GM19240 (cell line): ENCODE data around the gene CLRN2.
"Not testable (repeated sequence)": the region's sequence is repeated elsewhere in the genome, so short reads cannot be mapped to it uniquely, and the experiment has no call there.

Experiments
- DNase-seq: peaks from one replicate; pipeline ENCODE4 v3.0.0; 2011; ENCODE audit warnings: low spot score; ENCODE audit not compliant: insufficient read length

CLRN2 gene

DNA sequence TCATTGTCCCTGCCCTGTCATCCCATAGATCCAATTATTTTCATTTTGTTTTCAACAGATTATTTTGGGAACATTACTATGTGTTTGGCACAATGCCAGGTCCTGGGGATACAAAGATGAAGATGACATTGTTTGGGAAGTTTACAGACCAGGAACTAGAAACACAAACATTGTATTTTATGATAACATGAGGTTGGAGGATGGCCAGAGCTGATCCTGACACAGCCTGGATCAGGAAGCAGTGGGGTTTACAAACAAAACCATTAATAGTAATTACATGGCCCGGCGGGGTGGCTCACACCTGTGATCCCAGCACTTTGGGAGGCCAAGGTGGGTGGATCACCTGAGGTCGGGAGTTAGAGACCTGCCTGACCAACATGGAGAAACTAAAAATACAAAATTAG lies 29.9 kb downstream of the CLRN2 start:
- DNase-seq, result no peak

DNA sequence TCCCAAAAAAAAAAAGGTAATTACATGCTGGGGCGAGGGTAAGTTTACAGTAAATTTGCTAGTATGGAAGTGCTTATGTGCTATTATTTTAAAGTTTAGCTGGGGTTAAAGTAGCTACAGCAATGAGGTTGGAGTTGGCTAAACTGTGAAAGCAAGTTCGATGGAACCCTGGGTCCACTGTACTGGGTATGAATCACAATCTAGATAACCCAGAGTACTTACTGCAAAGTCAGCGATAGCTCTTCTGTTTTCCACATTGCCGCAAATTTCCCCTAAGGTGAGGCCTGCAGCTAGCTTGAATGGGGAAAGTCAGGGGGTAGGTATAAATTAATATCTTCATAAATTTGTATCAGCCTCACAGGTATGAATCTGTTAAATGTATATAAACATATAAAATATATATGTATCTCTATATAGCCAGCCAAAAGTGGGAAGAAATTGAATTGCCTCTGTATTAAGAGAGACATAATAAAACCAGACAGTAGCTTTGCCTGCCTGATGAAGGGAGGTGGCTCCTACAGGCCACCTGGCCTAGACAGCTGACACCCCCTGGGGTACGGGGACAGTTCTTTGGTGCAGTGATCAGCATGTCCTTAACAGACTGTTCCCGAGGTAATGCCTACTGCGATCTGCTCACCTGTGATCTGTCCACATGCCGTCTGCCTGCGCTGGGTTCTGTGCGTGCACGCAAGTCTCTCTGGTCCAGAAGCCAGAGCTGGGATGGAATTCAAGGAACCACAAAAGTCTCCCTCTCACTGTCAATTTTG lies 30.6 kb downstream of the CLRN2 start:
- no peak for DNase-seq

DNA sequence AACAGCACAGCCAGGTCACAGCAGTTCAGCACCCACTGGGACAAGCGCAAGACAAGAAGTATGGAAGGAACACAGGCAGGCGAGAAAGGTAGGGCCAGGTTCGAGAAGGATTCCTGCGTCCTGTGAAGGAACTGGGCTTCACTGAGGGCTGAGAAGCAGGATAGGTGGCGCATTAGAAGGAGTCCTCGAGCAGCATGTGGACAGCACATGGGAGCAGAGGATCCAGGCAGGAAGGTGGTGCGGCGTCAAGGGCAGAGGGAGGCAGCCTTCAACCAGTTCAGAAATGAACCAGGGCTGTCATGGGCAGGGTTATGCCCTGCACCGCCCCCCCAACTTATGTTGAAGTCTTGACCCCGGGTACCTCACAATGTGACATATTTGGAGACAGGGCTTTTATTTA lies 31.3 kb downstream of the CLRN2 start:
- DNase-seq, result no peak

- DNase-seq, result no peak
Observed at GRCh38 chr4:17546678-17547077, 31.7 kb downstream of the CLRN2 start.

GRCh38 chr4:17550549-17550948 lies 35.6 kb downstream of the CLRN2 start:
- DNase-seq, result no peak

- no peak for DNase-seq
Observed at GRCh38 chr4:17552427-17552826, 37.5 kb downstream of the CLRN2 start.

GRCh38 chr4:17554568-17554967 lies 39.6 kb downstream of the CLRN2 start:
- DNase-seq, result no peak

DNA sequence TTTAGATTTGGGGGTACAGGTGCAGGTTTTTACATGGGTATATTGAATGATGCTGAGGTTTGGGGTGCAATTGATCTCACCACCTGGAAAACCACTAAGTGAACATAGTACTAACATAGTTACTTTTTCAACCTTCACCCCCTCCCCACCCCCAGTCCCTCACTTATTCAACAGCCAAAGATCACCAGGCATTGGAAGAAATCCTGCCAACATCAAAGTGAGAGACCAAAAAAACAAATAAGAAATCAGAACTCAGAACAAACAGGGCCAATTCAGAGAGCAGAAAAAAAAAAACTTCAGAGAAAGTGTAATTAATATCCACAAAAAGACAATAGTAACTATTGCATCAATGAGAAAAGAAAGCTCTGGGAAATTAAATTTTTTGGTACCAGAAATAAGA lies 41.5 kb downstream of the CLRN2 start:
- DNase-seq, result no peak

DNA sequence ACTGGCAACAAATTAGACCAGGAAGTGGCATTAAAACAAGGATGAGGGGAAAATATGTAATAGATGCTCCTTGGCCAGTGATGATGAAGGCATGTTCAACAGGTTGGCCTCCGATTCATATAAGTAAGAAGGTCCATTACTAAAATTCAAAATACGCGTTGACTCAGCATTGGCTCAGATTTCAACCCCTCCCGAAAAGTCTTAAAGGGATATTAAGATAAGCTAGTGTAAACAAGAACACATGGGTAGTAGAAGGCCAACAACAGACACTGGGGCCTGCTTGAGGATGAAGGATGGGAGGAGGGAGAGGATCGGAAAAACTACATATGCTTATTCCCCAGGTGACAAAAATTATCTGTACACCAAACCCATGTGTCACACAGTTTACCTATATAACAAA lies 42.9 kb downstream of the CLRN2 start:
- DNase-seq, result no peak

DNA sequence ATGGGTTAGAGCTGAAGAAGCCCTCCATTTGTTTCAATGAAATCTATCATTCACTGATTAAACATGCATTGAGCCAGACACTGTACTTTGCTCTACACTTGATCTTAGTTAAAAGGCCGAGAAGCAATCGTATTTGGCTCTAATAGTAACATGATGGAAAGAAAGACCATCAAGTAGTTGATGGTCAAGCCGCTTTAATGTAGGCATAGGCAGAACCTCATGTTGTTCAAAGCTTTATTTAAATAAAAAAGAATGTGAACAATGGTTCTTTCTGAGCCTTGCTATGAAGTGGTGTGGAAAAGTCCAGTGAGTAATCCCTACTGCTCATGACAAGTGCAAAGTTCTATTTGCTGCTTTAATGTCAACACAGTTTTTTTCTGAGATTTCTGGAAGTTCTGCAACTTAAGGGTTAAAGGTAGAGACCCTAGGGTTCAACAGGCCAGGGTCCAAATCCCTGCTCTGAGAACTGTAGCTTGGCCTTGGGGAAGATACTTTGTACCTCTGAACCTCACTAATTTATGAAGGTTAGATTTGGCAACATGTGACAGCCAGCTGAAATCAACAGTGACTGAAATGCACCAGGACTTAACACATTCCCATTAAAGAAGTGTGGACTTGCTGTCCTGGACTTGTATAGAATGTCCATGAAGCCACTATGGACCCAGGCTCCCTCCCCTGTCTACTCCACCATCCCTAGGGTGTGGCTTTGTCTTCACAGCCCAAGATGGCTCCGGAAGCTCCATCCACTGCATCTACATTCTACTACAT lies 44.2 kb downstream of the CLRN2 start:
- DNase-seq, result no peak

DNA sequence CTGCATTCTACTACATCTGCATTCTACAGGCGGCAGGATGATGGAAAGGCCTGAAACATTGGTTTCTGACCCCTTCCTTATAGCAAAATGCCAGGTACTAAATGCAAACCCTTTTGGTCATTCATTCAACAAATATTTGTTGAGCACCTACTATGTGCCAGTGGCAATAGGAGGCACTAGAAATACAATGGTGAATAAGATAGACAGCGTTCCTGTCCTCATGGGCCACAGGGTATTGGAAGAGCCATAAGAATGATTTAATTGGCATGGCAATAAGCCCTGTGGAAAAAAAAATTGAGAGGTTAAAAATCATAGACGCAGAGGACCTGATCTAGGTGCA lies 44.7 kb downstream of the CLRN2 start:
- no peak for DNase-seq

- no peak for DNase-seq
Observed at GRCh38 chr4:17560065-17560673, 45.2 kb downstream of the CLRN2 start.

GRCh38 chr4:17561195-17561909 lies 46.4 kb downstream of the CLRN2 start:
- no peak for DNase-seq

DNA sequence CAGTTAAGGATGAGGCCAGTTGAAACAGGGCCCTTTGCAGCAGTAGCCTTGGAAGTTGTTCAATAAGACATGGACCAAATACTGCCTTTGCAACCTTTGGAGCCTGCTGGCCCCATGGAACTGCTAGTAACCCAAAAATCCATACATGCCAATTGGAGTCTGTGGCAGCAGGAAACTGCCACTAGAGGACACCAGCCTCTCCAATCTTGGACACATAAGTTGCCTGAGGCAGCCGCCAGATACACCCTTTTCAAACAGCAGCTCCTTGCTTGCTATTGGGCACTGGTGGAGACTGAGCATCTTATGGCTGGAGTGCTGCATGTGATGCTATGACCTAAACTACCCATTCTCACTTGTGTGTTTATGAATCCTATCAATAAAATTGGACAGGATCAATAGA lies 47.2 kb downstream of the CLRN2 start:
- no peak for DNase-seq

GRCh38 chr4:17565846-17566245 lies 50.9 kb downstream of the CLRN2 start:
- no peak for DNase-seq

GRCh38 chr4:17567271-17567670 lies 52.3 kb downstream of the CLRN2 start:
- DNase-seq, result no peak

GRCh38 chr4:17574206-17574605 lies 59.2 kb downstream of the CLRN2 start:
- DNase-seq, result no peak

GRCh38 chr4:17575177-17575576 lies 60.2 kb downstream of the CLRN2 start:
- not testable (repeated sequence) for DNase-seq
